T-helper 2 cell treated with Interferon-gamma antibody and Interleukin-4, amounts not matched to agents 5 μg/mL and 100 μg/mL, for 36 hours (primary cell): ENCODE measurements around the gene ZCCHC8.
"Not testable (repeated sequence)": the region's sequence is repeated elsewhere in the genome, so short reads cannot be mapped to it uniquely, and the experiment has no call there.

ENCODE experiments used
- DNase-seq: peaks from one replicate; pipeline ENCODE4 v3.0.0; 2021; ENCODE audit warnings: low spot score
- H3K27ac Mint-ChIP-seq: one replicate; pipeline ENCODE4 v1.8.0; 2021; ENCODE audit warnings: mild to moderate bottlenecking, mixed read lengths
- H3K27me3 Mint-ChIP-seq: one replicate; pipeline ENCODE4 v1.8.0; 2021; ENCODE audit warnings: low read depth, mixed read lengths
- H3K36me3 Mint-ChIP-seq: one replicate; pipeline ENCODE4 v1.8.0; 2021; ENCODE audit warnings: low read depth, mixed read lengths
- H3K4me1 Mint-ChIP-seq: one replicate; pipeline ENCODE4 v1.8.0; 2021; ENCODE audit warnings: low read depth, mixed read lengths
- H3K4me3 Mint-ChIP-seq: one replicate; pipeline ENCODE4 v1.8.0; 2022; ENCODE audit warnings: mild to moderate bottlenecking, moderate library complexity, mixed read lengths
- H3K9me3 Mint-ChIP-seq: one replicate; pipeline ENCODE4 v1.8.0; 2021; ENCODE audit warnings: mixed read lengths

Gene ZCCHC8

DNA sequence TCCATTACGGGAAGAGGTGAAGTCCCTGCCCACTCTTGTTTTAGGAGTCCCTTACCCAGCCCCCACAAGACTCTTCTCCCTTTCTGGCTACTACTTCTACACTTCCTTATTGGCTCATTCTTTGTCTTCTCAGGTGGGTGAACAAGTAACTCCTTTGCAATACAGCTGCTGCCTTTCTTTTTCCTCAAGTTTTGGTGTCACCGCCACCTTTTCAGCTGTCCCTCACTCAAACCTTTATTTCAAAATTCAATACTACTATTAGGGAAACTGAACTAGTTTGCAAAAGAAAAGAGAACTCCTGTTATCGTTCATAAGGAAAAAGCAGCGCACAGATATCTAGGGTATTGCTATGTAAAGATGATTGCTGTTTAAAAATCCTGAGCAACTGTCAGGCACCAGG, 19.9 kb upstream of the ZCCHC8 start:
- no peak overlapping the region for H3K4me3 Mint-ChIP-seq
- no peaks in the 10 kb centered on the region for H3K9me3 Mint-ChIP-seq
- no peaks in the 10 kb centered on the region for H3K27me3 Mint-ChIP-seq
- H3K4me1 Mint-ChIP-seq: peaks cover 42% of the 10 kb centered on the region
- H3K36me3 Mint-ChIP-seq: peaks cover 83% of the 10 kb centered on the region
- no peak overlapping the region for H3K27ac Mint-ChIP-seq
- DNase-seq: no peak

DNA sequence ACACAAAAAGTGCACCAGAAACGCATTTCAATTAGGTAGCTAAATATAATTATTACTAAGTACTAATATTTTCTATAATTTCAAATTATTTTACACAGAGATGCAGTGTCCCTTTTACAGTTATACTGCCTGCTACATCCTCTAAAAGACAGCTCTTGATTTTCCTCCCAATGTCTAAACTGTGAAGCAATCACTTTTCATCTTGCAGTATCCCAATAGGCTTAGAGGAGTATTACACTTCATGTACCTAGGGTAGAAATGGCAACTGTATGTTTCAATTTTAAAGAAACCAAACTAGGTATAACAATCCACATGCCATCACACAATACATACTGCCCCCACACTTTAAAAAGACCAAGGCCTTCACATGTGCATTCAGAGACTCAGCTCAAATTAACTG, 18.7 kb upstream of the ZCCHC8 start:
- H3K9me3 Mint-ChIP-seq: no peaks in the 10 kb centered on the region
- peaks cover 82% of the 10 kb centered on the region for H3K36me3 Mint-ChIP-seq
- DNase-seq: no peak
- H3K4me1 Mint-ChIP-seq: peaks cover 43% of the 10 kb centered on the region
- H3K27ac Mint-ChIP-seq: peak overlapping the region; percentile 44
- H3K27me3 Mint-ChIP-seq: no peaks in the 10 kb centered on the region
- H3K4me3 Mint-ChIP-seq: no peak overlapping the region

DNA sequence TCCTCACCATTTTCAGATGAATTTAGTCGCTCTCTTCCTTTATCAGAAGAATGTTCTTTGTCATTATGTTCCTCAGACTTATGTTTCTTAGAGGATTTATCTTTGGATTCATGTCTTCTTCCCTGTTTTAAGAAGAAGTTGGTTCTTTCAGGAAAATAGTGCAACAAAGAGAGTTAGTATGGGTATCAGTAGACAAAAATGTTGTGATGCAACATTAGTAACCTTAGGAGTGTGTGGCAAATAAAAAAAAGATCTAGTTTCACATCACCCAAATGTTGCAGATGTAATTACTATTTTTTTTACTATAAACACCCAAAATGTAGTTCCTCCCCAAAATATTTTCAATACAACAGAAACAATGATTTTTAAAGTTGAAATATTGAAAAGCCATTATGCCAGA, 18.2 kb upstream of the ZCCHC8 start:
- Mint-ChIP-seq H3K27ac (no peak overlapping the region), H3K9me3 (no peaks in the 10 kb centered on the region), H3K4me1 (peaks cover 39% of the 10 kb centered on the region), H3K36me3 (peaks cover 79% of the 10 kb centered on the region), H3K27me3 (no peaks in the 10 kb centered on the region), H3K4me3 (no peak overlapping the region)
- DNase-seq: no peak

DNA sequence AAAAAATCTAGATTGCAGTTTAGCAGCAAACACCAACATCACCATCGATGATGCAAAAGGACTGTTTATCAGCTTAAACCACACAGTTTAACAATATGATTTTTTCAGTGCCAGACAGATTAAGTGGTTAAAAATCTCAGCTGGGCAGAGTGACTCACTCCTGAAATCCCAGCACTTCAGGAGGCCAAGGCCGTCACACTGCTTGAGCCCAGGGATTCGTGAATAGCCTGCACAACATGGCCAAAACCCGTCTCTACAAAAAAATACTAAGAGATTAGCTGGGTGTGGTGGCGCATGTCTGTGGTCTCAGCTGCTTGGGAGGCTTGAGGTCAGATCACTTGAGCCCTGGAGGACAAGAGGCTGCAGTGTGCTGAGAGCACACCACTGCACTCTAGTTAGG, 17.1 kb upstream of the ZCCHC8 start:
- no peaks in the 10 kb centered on the region for H3K27me3 Mint-ChIP-seq
- no peak for DNase-seq
- H3K4me3 Mint-ChIP-seq: no peak overlapping the region
- H3K36me3 Mint-ChIP-seq: peaks cover 79% of the 10 kb centered on the region
- no peaks in the 10 kb centered on the region for H3K9me3 Mint-ChIP-seq
- H3K27ac Mint-ChIP-seq: no peak overlapping the region
- peaks cover 35% of the 10 kb centered on the region for H3K4me1 Mint-ChIP-seq

DNA sequence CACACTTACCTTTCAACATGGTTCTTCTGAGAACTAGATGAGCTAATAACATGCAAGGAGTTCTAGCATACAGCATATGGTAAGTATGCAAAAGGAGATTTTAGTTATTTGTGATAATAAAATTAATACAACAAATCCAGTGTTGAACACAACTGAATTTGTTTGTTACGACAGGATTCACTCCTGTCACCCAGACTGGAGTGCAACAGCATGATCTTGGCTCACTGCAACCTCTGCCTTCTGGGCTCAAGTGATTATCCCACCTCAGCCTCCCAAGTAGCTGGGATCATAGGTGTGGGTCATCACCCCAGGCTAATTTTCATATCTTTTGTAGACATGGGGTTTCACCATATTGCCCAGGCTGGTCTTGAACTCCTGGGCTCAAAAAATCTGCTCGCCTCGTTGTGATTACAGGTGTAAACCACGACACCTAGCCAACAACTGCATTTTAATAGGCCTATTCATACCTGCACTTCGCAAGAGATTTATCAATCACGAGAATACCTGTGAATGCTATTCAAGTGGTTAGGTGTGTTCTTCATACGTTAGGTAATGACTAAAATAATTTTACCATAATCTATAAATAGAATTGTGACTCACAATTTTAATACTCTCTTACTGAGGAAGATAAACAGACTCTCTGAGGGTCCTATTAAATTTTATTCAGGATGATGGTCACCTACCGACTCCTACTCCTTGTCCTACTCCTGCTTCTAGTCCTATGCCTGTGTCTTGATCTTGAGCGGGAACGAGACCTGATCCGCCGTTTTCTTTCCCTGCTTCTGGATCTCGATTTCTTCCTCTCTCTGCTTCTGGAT, 16.0 kb upstream of the ZCCHC8 start:
- Mint-ChIP-seq H3K4me1 (peaks cover 26% of the 10 kb centered on the region), H3K4me3 (no peak overlapping the region), H3K36me3 (peaks cover 81% of the 10 kb centered on the region), H3K27me3 (no peaks in the 10 kb centered on the region), H3K27ac (no peak overlapping the region), H3K9me3 (no peaks in the 10 kb centered on the region)
- DNase-seq: no peak

- DNase-seq: no peak
- no peaks in the 10 kb centered on the region for H3K9me3 Mint-ChIP-seq
- H3K4me3 Mint-ChIP-seq: no peak overlapping the region
- H3K36me3 Mint-ChIP-seq: peaks cover 79% of the 10 kb centered on the region
- no peak overlapping the region for H3K27ac Mint-ChIP-seq
- peaks cover 19% of the 10 kb centered on the region for H3K4me1 Mint-ChIP-seq
- no peaks in the 10 kb centered on the region for H3K27me3 Mint-ChIP-seq
These were observed 14.5 kb upstream of the ZCCHC8 start for GRCh38 chr12:122515275-122515674.

GRCh38 chr12:122513660-122514059, 12.9 kb upstream of the ZCCHC8 start:
- Mint-ChIP-seq H3K27me3 (no peaks in the 10 kb centered on the region), H3K4me3 (no peak overlapping the region), H3K9me3 (no peaks in the 10 kb centered on the region), H3K4me1 (peaks cover 13% of the 10 kb centered on the region), H3K27ac (no peak overlapping the region), H3K36me3 (peaks cover 82% of the 10 kb centered on the region)
- no peak for DNase-seq

DNA sequence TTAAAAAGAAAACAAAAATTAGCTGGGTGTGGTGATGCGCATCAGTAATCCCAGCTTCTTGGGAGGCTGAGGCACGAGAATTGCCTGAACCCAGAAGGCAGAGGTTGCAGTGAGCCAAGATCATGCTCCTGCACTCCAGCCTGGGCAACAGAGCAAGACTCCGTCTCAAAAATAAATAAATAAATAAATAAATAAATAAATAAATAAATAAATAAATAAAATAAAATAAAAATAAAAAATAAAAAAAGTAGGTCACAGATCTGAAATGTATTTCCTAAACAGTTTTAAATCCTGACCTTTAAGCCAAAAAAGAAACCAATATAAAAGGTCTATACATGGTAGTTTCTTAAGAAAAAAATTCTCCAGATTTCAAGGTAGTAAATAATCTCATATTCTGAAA, 12.3 kb upstream of the ZCCHC8 start:
- not testable (repeated sequence) for DNase-seq, H3K9me3 Mint-ChIP-seq, H3K27me3 Mint-ChIP-seq, H3K27ac Mint-ChIP-seq, H3K4me3 Mint-ChIP-seq
- peaks cover 13% of the 10 kb centered on the region for H3K4me1 Mint-ChIP-seq
- peaks cover 81% of the 10 kb centered on the region for H3K36me3 Mint-ChIP-seq

- Mint-ChIP-seq H3K4me3 (no peak overlapping the region), H3K36me3 (peaks cover 71% of the 10 kb centered on the region), H3K9me3 (no peaks in the 10 kb centered on the region), H3K27me3 (no peaks in the 10 kb centered on the region), H3K27ac (no peak overlapping the region), H3K4me1 (no peaks in the 10 kb centered on the region)
- no peak for DNase-seq
These were observed 7.4 kb upstream of the ZCCHC8 start for GRCh38 chr12:122508163-122508562.

- H3K27me3 Mint-ChIP-seq: no peaks in the 10 kb centered on the region
- DNase-seq: no peak
- H3K36me3 Mint-ChIP-seq: peaks cover 65% of the 10 kb centered on the region
- H3K4me3 Mint-ChIP-seq: no peak overlapping the region
- no peak overlapping the region for H3K27ac Mint-ChIP-seq
- no peaks in the 10 kb centered on the region for H3K9me3 Mint-ChIP-seq
- H3K4me1 Mint-ChIP-seq: peaks cover 8% of the 10 kb centered on the region
These were observed 5.7 kb upstream of the ZCCHC8 start for GRCh38 chr12:122506393-122506938.

GRCh38 chr12:122505419-122506051, 4.8 kb upstream of the ZCCHC8 start:
- Mint-ChIP-seq H3K27me3 (no peaks in the 10 kb centered on the region), H3K4me1 (peaks cover 14% of the 10 kb centered on the region), H3K4me3 (no peak overlapping the region), H3K36me3 (peaks cover 59% of the 10 kb centered on the region), H3K27ac (no peak overlapping the region), H3K9me3 (no peaks in the 10 kb centered on the region)
- no peak for DNase-seq

GRCh38 chr12:122503783-122504590, 3.3 kb upstream of the ZCCHC8 start:
- no peaks in the 10 kb centered on the region for H3K27me3 Mint-ChIP-seq
- no peak overlapping the region for H3K4me3 Mint-ChIP-seq

DNA sequence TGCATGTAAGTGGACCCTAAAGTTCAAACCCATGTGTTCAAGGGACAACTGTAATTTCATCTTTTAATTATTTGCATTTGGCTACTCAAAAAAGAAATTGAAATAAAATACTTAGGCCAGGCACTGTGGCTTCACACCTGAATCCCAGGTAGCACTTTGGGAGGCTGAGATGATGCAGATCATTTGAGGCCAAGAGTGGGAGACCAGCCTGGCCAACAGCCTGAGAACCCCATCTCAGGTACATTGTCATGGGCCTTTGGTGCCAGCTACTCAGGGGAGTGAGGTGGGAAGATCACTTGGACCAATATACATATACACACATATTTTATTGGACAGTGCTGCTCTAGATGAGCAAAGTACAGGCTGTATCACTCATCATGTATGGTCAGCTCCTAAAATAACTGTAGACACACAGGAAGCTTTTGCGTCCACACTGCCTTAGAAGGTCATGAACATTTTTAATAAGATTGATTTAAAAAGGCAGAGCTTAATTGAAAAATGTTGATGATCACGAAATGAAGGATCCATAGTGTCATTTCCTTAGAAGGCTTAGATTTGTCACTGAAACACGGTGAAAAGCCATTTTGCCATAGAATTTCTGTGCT, 2.5 kb upstream of the ZCCHC8 start:
- Mint-ChIP-seq H3K27me3 (no peaks in the 10 kb centered on the region), H3K4me1 (peaks cover 23% of the 10 kb centered on the region), H3K9me3 (no peaks in the 10 kb centered on the region), H3K36me3 (peaks cover 55% of the 10 kb centered on the region), H3K27ac (no peak overlapping the region), H3K4me3 (no peak overlapping the region)
- DNase-seq: no peak

More at GRCh38 chr12:122503783-122504590, 3.3 kb upstream of the ZCCHC8 start:
- peak overlapping the region; percentile 45 for H3K27ac Mint-ChIP-seq
- no peak for DNase-seq
- peaks cover 53% of the 10 kb centered on the region for H3K36me3 Mint-ChIP-seq
- H3K9me3 Mint-ChIP-seq: no peaks in the 10 kb centered on the region
- peaks cover 17% of the 10 kb centered on the region for H3K4me1 Mint-ChIP-seq
